ENCODE measurements around the gene LRRC73. TPM values are rescaled to one million over a fixed set of nuclear protein-coding genes. Genes with fewer than 3 reads are reported as not detected.

Gene LRRC73
- total and polyA plus RNA-seq, 9 of the 15 experiments (the other 6 are each of a cell fraction or from before 2014, with no cell fraction given), result 0.07 to 0.55 (median 0.16) TPM; not detected in 3

GRCh38 chr6:43506667-43507471, 3.3 kb downstream of the LRRC73 start (continued):
- TF ChIP-seq MYBL2 (IDR thresholded peaks at IDR 0.05; ENCODE audit: low read depth) (no peak), MYBL2 (CRISPR knock-in tag; IDR thresholded peaks at IDR 0.05; ENCODE audit: borderline replicate concordance) (no peak), SOX6 (IDR thresholded peaks at IDR 0.05) (0 out of 2 replicates have a peak, but pooled peaks have one; percentile 10), ZC3H8 (IDR thresholded peaks at IDR 0.05) (no peak), NFATC3 (IDR thresholded peaks at IDR 0.05) (no peak), ZNF668 (CRISPR knock-in tag; IDR thresholded peaks at IDR 0.05) (no peak), ZNF165 (CRISPR knock-in tag; IDR thresholded peaks at IDR 0.05; ENCODE audit: borderline replicate concordance) (no peak), ZNF354B (CRISPR knock-in tag; IDR thresholded peaks at IDR 0.05) (no peak), TCF7 (IDR thresholded peaks at IDR 0.05; ENCODE audit: borderline replicate concordance) (no peak), ZNF766 (CRISPR knock-in tag; conservative IDR thresholded peaks at IDR 0.05) (no peak)
- TF ChIP-seq, protein P1, sequence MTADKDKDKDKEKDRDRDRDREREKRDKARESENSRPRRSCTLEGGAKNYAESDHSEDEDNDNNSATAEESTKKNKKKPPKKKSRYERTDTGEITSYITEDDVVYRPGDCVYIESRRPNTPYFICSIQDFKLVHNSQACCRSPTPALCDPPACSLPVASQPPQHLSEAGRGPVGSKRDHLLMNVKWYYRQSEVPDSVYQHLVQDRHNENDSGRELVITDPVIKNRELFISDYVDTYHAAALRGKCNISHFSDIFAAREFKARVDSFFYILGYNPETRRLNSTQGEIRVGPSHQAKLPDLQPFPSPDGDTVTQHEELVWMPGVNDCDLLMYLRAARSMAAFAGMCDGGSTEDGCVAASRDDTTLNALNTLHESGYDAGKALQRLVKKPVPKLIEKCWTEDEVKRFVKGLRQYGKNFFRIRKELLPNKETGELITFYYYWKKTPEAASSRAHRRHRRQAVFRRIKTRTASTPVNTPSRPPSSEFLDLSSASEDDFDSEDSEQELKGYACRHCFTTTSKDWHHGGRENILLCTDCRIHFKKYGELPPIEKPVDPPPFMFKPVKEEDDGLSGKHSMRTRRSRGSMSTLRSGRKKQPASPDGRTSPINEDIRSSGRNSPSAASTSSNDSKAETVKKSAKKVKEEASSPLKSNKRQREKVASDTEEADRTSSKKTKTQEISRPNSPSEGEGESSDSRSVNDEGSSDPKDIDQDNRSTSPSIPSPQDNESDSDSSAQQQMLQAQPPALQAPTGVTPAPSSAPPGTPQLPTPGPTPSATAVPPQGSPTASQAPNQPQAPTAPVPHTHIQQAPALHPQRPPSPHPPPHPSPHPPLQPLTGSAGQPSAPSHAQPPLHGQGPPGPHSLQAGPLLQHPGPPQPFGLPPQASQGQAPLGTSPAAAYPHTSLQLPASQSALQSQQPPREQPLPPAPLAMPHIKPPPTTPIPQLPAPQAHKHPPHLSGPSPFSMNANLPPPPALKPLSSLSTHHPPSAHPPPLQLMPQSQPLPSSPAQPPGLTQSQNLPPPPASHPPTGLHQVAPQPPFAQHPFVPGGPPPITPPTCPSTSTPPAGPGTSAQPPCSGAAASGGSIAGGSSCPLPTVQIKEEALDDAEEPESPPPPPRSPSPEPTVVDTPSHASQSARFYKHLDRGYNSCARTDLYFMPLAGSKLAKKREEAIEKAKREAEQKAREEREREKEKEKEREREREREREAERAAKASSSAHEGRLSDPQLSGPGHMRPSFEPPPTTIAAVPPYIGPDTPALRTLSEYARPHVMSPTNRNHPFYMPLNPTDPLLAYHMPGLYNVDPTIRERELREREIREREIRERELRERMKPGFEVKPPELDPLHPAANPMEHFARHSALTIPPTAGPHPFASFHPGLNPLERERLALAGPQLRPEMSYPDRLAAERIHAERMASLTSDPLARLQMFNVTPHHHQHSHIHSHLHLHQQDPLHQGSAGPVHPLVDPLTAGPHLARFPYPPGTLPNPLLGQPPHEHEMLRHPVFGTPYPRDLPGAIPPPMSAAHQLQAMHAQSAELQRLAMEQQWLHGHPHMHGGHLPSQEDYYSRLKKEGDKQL (CRISPR knock-in tag; IDR thresholded peaks at IDR 0.05; ENCODE audit: borderline replicate concordance), result no peak
- TF ChIP-seq, protein P2, sequence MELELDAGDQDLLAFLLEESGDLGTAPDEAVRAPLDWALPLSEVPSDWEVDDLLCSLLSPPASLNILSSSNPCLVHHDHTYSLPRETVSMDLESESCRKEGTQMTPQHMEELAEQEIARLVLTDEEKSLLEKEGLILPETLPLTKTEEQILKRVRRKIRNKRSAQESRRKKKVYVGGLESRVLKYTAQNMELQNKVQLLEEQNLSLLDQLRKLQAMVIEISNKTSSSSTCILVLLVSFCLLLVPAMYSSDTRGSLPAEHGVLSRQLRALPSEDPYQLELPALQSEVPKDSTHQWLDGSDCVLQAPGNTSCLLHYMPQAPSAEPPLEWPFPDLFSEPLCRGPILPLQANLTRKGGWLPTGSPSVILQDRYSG (tag; conservative IDR thresholded peaks at IDR 0.05; ENCODE audit: low read depth), result no peak
- TF ChIP-seq, protein P3, sequence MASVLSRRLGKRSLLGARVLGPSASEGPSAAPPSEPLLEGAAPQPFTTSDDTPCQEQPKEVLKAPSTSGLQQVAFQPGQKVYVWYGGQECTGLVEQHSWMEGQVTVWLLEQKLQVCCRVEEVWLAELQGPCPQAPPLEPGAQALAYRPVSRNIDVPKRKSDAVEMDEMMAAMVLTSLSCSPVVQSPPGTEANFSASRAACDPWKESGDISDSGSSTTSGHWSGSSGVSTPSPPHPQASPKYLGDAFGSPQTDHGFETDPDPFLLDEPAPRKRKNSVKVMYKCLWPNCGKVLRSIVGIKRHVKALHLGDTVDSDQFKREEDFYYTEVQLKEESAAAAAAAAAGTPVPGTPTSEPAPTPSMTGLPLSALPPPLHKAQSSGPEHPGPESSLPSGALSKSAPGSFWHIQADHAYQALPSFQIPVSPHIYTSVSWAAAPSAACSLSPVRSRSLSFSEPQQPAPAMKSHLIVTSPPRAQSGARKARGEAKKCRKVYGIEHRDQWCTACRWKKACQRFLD (CRISPR knock-in tag; IDR thresholded peaks at IDR 0.05), result no peak
- TF ChIP-seq, protein P4, sequence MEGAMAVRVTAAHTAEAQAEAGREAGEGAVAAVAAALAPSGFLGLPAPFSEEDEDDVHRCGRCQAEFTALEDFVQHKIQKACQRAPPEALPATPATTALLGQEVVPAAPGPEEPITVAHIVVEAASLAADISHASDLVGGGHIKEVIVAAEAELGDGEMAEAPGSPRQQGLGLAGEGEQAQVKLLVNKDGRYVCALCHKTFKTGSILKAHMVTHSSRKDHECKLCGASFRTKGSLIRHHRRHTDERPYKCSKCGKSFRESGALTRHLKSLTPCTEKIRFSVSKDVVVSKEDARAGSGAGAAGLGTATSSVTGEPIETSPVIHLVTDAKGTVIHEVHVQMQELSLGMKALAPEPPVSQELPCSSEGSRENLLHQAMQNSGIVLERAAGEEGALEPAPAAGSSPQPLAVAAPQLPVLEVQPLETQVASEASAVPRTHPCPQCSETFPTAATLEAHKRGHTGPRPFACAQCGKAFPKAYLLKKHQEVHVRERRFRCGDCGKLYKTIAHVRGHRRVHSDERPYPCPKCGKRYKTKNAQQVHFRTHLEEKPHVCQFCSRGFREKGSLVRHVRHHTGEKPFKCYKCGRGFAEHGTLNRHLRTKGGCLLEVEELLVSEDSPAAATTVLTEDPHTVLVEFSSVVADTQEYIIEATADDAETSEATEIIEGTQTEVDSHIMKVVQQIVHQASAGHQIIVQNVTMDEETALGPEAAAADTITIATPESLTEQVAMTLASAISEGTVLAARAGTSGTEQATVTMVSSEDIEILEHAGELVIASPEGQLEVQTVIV (CRISPR knock-in tag; IDR thresholded peaks at IDR 0.05; ENCODE audit: borderline replicate concordance), result no peak
- TF ChIP-seq, protein P5, sequence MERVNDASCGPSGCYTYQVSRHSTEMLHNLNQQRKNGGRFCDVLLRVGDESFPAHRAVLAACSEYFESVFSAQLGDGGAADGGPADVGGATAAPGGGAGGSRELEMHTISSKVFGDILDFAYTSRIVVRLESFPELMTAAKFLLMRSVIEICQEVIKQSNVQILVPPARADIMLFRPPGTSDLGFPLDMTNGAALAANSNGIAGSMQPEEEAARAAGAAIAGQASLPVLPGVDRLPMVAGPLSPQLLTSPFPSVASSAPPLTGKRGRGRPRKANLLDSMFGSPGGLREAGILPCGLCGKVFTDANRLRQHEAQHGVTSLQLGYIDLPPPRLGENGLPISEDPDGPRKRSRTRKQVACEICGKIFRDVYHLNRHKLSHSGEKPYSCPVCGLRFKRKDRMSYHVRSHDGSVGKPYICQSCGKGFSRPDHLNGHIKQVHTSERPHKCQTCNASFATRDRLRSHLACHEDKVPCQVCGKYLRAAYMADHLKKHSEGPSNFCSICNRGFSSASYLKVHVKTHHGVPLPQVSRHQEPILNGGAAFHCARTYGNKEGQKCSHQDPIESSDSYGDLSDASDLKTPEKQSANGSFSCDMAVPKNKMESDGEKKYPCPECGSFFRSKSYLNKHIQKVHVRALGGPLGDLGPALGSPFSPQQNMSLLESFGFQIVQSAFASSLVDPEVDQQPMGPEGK (CRISPR knock-in tag; IDR thresholded peaks at IDR 0.05; ENCODE audit: borderline replicate concordance), result no peak

All from K562 (cell line).